Thoracic aorta endothelial cell (primary cell): ENCODE data around the gene PRR15. TPM values are rescaled to one million over a fixed set of nuclear protein-coding genes. Genes with fewer than 3 reads are reported as not detected.

Experiments used
- total RNA-seq: library from RNA; depleted of rRNA; stranded (reverse); fragments of >200 nt; gene quantifications from 2 replicates; pipeline ENCODE4 v1.2.3, GENCODE V29; 2012

PRR15 gene
- 0.22 and 2.0 TPM in 2 replicates for total RNA-seq

GRCh38 chr7:29563590-29564495 lies at the start of gene PRR15:
Gene PRR15 (plus strand): TSS chr7:29563835. CDS start chr7:29566330, 2,495 bp downstream.

Other genes with a start within 250 kb of the PRR15 start
- gene WIPF3, start 242.7 kb downstream of the PRR15 start, total RNA-seq: not detected in 2 replicates